ENCODE measurements around the gene ANO7. TPM values are rescaled to one million over a fixed set of nuclear protein-coding genes. Genes with fewer than 3 reads are reported as not detected.

The ANO7 gene
- total and polyA plus RNA-seq, 2 of the 13 experiments (the other 11 are each of a cell fraction or from before 2014, with no cell fraction given) = 4.1 to 4.9 TPM

DNA sequence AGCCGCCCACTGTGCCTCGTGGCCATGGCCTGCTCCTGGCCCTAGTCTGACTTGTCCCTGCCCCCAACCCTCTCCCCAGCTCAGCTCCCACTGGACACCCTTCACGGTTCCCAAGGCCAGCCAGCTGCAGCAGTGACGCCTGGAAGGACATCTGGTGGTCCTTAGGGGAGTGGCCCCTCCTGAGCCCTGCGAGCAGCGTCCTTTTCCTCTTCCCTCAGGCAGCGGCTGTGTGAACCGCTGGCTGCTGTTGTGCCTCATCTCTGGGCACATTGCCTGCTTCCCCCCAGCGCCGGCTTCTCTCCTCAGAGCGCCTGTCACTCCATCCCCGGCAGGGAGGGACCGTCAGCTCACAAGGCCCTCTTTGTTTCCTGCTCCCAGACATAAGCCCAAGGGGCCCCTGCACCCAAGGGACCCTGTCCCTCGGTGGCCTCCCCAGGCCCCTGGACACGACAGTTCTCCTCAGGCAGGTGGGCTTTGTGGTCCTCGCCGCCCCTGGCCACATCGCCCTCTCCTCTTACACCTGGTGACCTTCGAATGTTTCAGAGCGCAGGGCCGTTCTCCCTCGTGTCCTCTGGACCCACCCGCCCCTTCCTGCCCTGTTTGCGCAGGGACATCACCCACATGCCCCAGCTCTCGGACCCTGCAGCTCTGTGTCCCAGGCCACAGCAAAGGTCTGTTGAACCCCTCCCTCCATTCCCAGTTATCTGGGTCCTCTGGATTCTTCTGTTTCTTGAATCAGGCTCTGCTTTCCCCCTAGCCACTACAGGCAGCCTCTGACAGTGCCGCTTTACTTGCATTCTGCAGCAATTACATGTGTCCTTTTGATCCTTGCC lies 35.8 kb downstream of the ANO7 start (continued):
- no peak; the same call in 1 of the 2 replicates for TF ChIP-seq ZNF546 (CRISPR knock-in tag; conservative IDR thresholded peaks at IDR 0.05)
- TF ChIP-seq ZNF34 (CRISPR knock-in tag; IDR thresholded peaks at IDR 0.05; ENCODE audit: borderline replicate concordance) = peak; percentile 89; the same call in 1 of the 2 replicates
- TF ChIP-seq XBP1 (CRISPR knock-in tag; IDR thresholded peaks at IDR 0.05) = no peak
- TF ChIP-seq FOXM1 (CRISPR knock-in tag; IDR thresholded peaks at IDR 0.05) = no peak
- TF ChIP-seq ZNF230 (CRISPR knock-in tag; IDR thresholded peaks at IDR 0.05) = peak; percentile 84
- peak; percentile 78; the same call in 1 of the 2 replicates for TF ChIP-seq CEBPB (IDR thresholded peaks at IDR 0.05; ENCODE audit: borderline replicate concordance, low read depth, low read length)
- peak; percentile 85 for TF ChIP-seq MEF2D (CRISPR knock-in tag; IDR thresholded peaks at IDR 0.05)
- peak; percentile 59; the same call in 1 of the 2 replicates for TF ChIP-seq ZNF792 (CRISPR knock-in tag; IDR thresholded peaks at IDR 0.05)
- TF ChIP-seq ZNF160 (CRISPR knock-in tag; IDR thresholded peaks at IDR 0.05) = no peak
- TF ChIP-seq MAFK (conservative IDR thresholded peaks at IDR 0.05 in 1 of 2, IDR thresholded peaks at IDR 0.05 in 1 of 2; ENCODE audit: low read length in 2 of 2) = no peak
- TF ChIP-seq PCBP1 (IDR thresholded peaks at IDR 0.05; ENCODE audit: borderline replicate concordance, low read depth, low read length) = peak; percentile 74; the same call in 1 of the 2 replicates
- TF ChIP-seq LRRFIP1 (CRISPR knock-in tag; conservative IDR thresholded peaks at IDR 0.05) = no peak
- TF ChIP-seq GATAD2A (CRISPR knock-in tag; IDR thresholded peaks at IDR 0.05) = peak; percentile 65; the same call in 1 of the 2 replicates
- TF ChIP-seq ZFX (CRISPR knock-in tag; IDR thresholded peaks at IDR 0.05; ENCODE audit: low read depth) = peak; percentile 85
- peak; percentile 55; the same call in 1 of the 2 replicates for TF ChIP-seq HDAC2 (CRISPR knock-in tag; IDR thresholded peaks at IDR 0.05)
- peak; percentile 75 for TF ChIP-seq TBX2 (CRISPR knock-in tag; IDR thresholded peaks at IDR 0.05; ENCODE audit: borderline replicate concordance)
- TF ChIP-seq HOXA7 (CRISPR knock-in tag; IDR thresholded peaks at IDR 0.05) = no peak
- no peak; the same call in 1 of the 2 replicates for TF ChIP-seq ZNF572 (CRISPR knock-in tag; IDR thresholded peaks at IDR 0.05)
- TF ChIP-seq SRY (CRISPR knock-in tag; IDR thresholded peaks at IDR 0.05) = peak; percentile 42; the same call in 1 of the 2 replicates
- no peak for TF ChIP-seq NFE2 (CRISPR knock-in tag; IDR thresholded peaks at IDR 0.05)
- TF ChIP-seq IRX3 (CRISPR knock-in tag; IDR thresholded peaks at IDR 0.05; ENCODE audit: borderline replicate concordance, low read depth) = no peak
- no peak for TF ChIP-seq ZNF660 (CRISPR knock-in tag; IDR thresholded peaks at IDR 0.05; ENCODE audit: borderline replicate concordance, low read depth)
- TF ChIP-seq, protein P1, sequence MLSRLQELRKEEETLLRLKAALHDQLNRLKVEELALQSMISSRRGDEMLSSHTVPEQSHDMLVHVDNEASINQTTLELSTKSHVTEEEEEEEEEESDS (CRISPR knock-in tag; IDR thresholded peaks at IDR 0.05; ENCODE audit: borderline replicate concordance) = no peak
- TF ChIP-seq HMGXB3 (CRISPR knock-in tag; IDR thresholded peaks at IDR 0.05; ENCODE audit: borderline replicate concordance) = 0 out of 2 replicates have a peak, but pooled peaks have one; percentile 31
